Thoracic aorta (tissue), 2 donors: Measurements from ENCODE around the gene GATA5. TPM values are rescaled to one million over a fixed set of nuclear protein-coding genes. Genes with fewer than 3 reads are reported as not detected.

Experiments
- ATAC-seq: fragments of 150-250 bp; one replicate; pipeline ENCODE4 v1.8.0; 2017; ENCODE audit warnings: low read depth; ENCODE audit not compliant: insufficient number of reproducible peaks, low FRiP score
- DNase-seq: peaks from one replicate; pipeline ENCODE4 v3.0.0-alpha.2; 2020; ENCODE audit warnings: low spot score
- H3K27ac ChIP-seq, 2 donors: fragments of 200-600 bp; sonication (generic); 1 replicate in 1 of 2; 2 replicates in 1 of 2; pipeline ENCODE4 v1.5.1; 2016; ENCODE audit warnings: mild to moderate bottlenecking in 2 of 2, moderate library complexity in 2 of 2
- H3K27me3 ChIP-seq: fragments of 200-600 bp; sonication (generic); replicated peaks from 2 replicates; pipeline ENCODE4 v1.6.0; 2016; ENCODE audit warnings: mild to moderate bottlenecking; ENCODE audit not compliant: insufficient read depth
- H3K36me3 ChIP-seq: fragments of 200-600 bp; sonication (generic); one replicate; pipeline ENCODE4 v1.5.1; 2016
- H3K4me1 ChIP-seq, 2 donors: fragments of 200-600 bp; sonication (generic); 1 replicate in 1 of 2; 2 replicates in 1 of 2; pipeline versions ENCODE4 v1.5.1 to v1.6.0; 2016; ENCODE audit warnings: low read depth in 2 of 2, mild to moderate bottlenecking in 1 of 2; ENCODE audit not compliant: control insufficient read depth in 1 of 2
- H3K4me3 ChIP-seq: fragments of 200-600 bp; sonication (generic); 2 replicates; pipeline ENCODE4 v1.5.1; 2016; ENCODE audit warnings: mild to moderate bottlenecking
- H3K9me3 ChIP-seq: fragments of 200-600 bp; sonication (generic); 2 replicates; pipeline ENCODE4 v1.5.1; 2016
- CTCF ChIP-seq: fragments of 200-600 bp; sonication (generic); IDR thresholded peaks from one replicate; pipeline ENCODE4 v1.5.1; 2019; ENCODE audit warnings: antibody characterized with exemption
- total RNA-seq, 2 donors: library from RNA; depleted of rRNA; stranded (reverse); fragments of >200 nt; gene quantifications; one replicate each; pipeline versions ENCODE4 v1.1.0 to v1.2.3, GENCODE V29; 2016

GATA5 gene
- total RNA-seq, 2 donors from 2014 or later: 0.27 TPM; not detected in 1

- Histone ChIP-seq H3K4me1 (no peaks in the 10 kb centered on the region), H3K27ac (no peak overlapping the region), H3K27me3 (no peaks in the 10 kb centered on the region), H3K9me3 (no peaks in the 10 kb centered on the region), H3K4me3 (no peak overlapping the region), H3K36me3 (no peaks in the 10 kb centered on the region)
- ATAC-seq (no peak), DNase-seq (no peak)
- no peak for TF ChIP-seq CTCF
These were observed 12.0 kb downstream of the GATA5 start for GRCh38 chr20:62463651-62464424.

- Histone ChIP-seq H3K9me3 (no peaks in the 10 kb centered on the region), H3K27ac (no peak overlapping the region), H3K36me3 (no peaks in the 10 kb centered on the region), H3K4me3 (no peak overlapping the region), H3K27me3 (no peaks in the 10 kb centered on the region), H3K4me1 (no peaks in the 10 kb centered on the region)
- ATAC-seq: no peak
- no peak for DNase-seq
- TF ChIP-seq CTCF: no peak
These were observed 12.7 kb downstream of the GATA5 start for GRCh38 chr20:62462976-62463592.

DNA sequence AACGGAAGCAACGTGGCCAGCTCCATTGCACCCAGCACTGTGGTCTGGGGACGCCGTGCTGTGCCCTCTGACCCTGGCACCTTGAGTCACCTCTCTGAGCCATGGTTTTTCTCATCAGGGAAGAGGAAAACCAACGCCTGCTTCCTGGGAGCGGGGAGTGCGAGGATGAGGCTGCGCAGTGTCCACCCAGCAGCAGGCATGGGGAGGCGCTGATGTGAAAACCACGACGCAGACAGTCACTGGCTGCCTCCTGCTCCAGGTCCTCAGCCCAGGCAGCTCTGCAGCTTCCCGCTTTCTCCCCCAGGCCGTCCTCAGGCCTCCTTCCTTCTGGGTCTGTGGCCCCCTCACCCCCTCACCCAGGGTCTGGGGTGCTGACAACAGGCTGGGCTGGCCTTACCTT lies 14.0 kb downstream of the GATA5 start:
- Histone ChIP-seq H3K27ac (no peak overlapping the region), H3K4me3 (no peak overlapping the region), H3K36me3 (no peaks in the 10 kb centered on the region), H3K27me3 (no peaks in the 10 kb centered on the region), H3K9me3 (no peaks in the 10 kb centered on the region), H3K4me1 (no peaks in the 10 kb centered on the region)
- no peak for TF ChIP-seq CTCF
- no peak for ATAC-seq
- DNase-seq: no peak

DNA sequence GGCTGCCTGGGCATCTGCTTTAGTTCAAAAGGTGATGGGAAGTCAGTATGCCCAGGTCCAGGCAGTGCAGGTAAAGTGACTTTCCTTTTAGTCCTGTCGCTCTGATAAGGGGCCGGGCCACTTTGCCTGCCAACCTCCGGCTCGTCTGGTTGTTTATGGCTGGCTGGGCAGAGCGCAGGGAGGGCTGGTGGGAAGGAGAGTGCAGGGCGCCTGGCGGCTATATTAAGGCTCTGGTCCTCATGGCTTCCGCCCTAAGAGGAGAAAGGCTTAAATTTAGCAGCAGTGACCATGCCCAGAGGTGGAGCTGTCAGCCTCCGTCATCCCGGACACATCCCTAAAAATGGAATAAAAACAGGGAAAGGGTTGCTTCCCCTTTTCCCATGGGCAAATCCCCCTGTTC lies 14.6 kb downstream of the GATA5 start:
- H3K36me3 ChIP-seq: no peaks in the 10 kb centered on the region
- H3K27ac ChIP-seq: no peak overlapping the region
- no peak overlapping the region for H3K4me3 ChIP-seq
- ATAC-seq (no peak), DNase-seq (no peak)
- no peak for TF ChIP-seq CTCF
- no peaks in the 10 kb centered on the region for H3K4me1 ChIP-seq
- no peaks in the 10 kb centered on the region for H3K27me3 ChIP-seq
- no peaks in the 10 kb centered on the region for H3K9me3 ChIP-seq

DNA sequence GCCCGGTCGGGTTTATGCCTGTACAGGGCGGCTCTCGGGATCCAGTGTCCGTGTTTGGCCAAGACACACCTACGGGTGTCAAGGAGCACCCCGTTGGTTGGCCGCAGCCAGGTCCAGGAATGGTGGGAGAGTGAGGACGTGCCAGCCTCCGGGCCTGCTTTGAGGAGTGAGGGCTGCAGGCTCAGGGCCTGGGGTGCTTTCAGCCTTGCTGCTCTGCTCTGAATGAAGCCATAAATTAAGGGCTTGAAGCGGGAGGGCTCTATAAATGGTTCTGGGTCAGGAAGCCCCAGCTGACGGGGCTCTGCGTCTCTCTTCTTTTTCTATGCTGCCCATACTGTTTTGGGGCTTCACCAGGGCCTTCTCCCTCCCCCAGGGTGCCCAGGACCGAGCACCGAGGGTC lies 15.1 kb downstream of the GATA5 start:
- no peak for TF ChIP-seq CTCF
- Histone ChIP-seq H3K27me3 (no peaks in the 10 kb centered on the region), H3K36me3 (no peaks in the 10 kb centered on the region), H3K9me3 (no peaks in the 10 kb centered on the region), H3K27ac (no peak overlapping the region), H3K4me3 (no peak overlapping the region), H3K4me1 (no peaks in the 10 kb centered on the region)
- DNase-seq (no peak), ATAC-seq (no peak)
